ENCODE results near the gene ZNF562.

Gene ZNF562

GRCh38 chr19:9650345-9650744 is 24.6 kb downstream of the ZNF562 start:
- TF ChIP-seq CTCF (IDR thresholded peaks at IDR 0.05; ENCODE audit: low read depth, low read length, missing control alignments), result no peak
- no peak overlapping the region for H3K27ac ChIP-seq
- no peak for DNase-seq

GRCh38 chr19:9645472-9645871 is 29.4 kb downstream of the ZNF562 start:
- TF ChIP-seq CTCF (IDR thresholded peaks at IDR 0.05; ENCODE audit: low read depth, low read length, missing control alignments), result no peak
- no peaks in the 10 kb centered on the region for H3K27me3 ChIP-seq (replicated peaks)
- DNase-seq, result no peak
- peaks cover 2% of the 10 kb centered on the region for H3K36me3 ChIP-seq (replicated peaks)
- H3K4me3 ChIP-seq (ENCODE audit: low read depth, low read length), result no peak overlapping the region
- H3K27ac ChIP-seq, result no peak overlapping the region
- in situ Hi-C loops (cut with HindIII; ENCODE audit: low pct_ligation_motif_present, low sequenced_read_pairs), result no loop called here

More at GRCh38 chr19:9650345-9650744, 24.6 kb downstream of the ZNF562 start:
- Histone ChIP-seq H3K4me3 (ENCODE audit: low read depth, low read length) (no peak overlapping the region), H3K27me3 (replicated peaks) (no peaks in the 10 kb centered on the region), H3K36me3 (replicated peaks) (peaks cover 44% of the 10 kb centered on the region)
- in situ Hi-C loops (cut with HindIII; ENCODE audit: low pct_ligation_motif_present, low sequenced_read_pairs), result no loop called here

- H3K36me3 ChIP-seq (replicated peaks), result no peaks in the 10 kb centered on the region
- no peak overlapping the region for H3K27ac ChIP-seq
- no peak overlapping the region for H3K4me3 ChIP-seq (ENCODE audit: low read depth, low read length)
- H3K27me3 ChIP-seq (replicated peaks), result no peaks in the 10 kb centered on the region
- TF ChIP-seq CTCF (IDR thresholded peaks at IDR 0.05; ENCODE audit: low read depth, low read length, missing control alignments), result no peak
- in situ Hi-C loops (cut with HindIII; ENCODE audit: low pct_ligation_motif_present, low sequenced_read_pairs), result no loop called here
- DNase-seq, result no peak
Observed at GRCh38 chr19:9644472-9644871, 30.4 kb downstream of the ZNF562 start.

GRCh38 chr19:9641810-9642209 is 33.1 kb downstream of the ZNF562 start:
- in situ Hi-C loops (cut with HindIII; ENCODE audit: low pct_ligation_motif_present, low sequenced_read_pairs), result no loop called here
- H3K27ac ChIP-seq, result no peak overlapping the region
- TF ChIP-seq CTCF (IDR thresholded peaks at IDR 0.05; ENCODE audit: low read depth, low read length, missing control alignments), result no peak
- H3K27me3 ChIP-seq (replicated peaks), result no peaks in the 10 kb centered on the region
- DNase-seq, result no peak
- H3K36me3 ChIP-seq (replicated peaks), result no peaks in the 10 kb centered on the region
- H3K4me3 ChIP-seq (ENCODE audit: low read depth, low read length), result no peak overlapping the region

GRCh38 chr19:9640956-9641355 is 33.9 kb downstream of the ZNF562 start:
- no peak overlapping the region for H3K27ac ChIP-seq
- no peak for DNase-seq
- in situ Hi-C loops (cut with HindIII; ENCODE audit: low pct_ligation_motif_present, low sequenced_read_pairs), result no loop called here
- H3K4me3 ChIP-seq (ENCODE audit: low read depth, low read length), result no peak overlapping the region
- TF ChIP-seq CTCF (IDR thresholded peaks at IDR 0.05; ENCODE audit: low read depth, low read length, missing control alignments), result no peak
- no peaks in the 10 kb centered on the region for H3K27me3 ChIP-seq (replicated peaks)
- H3K36me3 ChIP-seq (replicated peaks), result no peaks in the 10 kb centered on the region

GRCh38 chr19:9636018-9636417 is 38.9 kb downstream of the ZNF562 start:
- no peak for TF ChIP-seq CTCF (IDR thresholded peaks at IDR 0.05; ENCODE audit: low read depth, low read length, missing control alignments)
- in situ Hi-C loops (cut with HindIII; ENCODE audit: low pct_ligation_motif_present, low sequenced_read_pairs), result no loop called here
- H3K27me3 ChIP-seq (replicated peaks), result no peaks in the 10 kb centered on the region
- no peak overlapping the region for H3K27ac ChIP-seq
- no peak for DNase-seq
- H3K4me3 ChIP-seq (ENCODE audit: low read depth, low read length), result no peak overlapping the region
- peaks cover 10% of the 10 kb centered on the region for H3K36me3 ChIP-seq (replicated peaks)
